Coronary artery (tissue), 2 donors: ENCODE data around the gene RABGEF1.

ENCODE experiments used
- DNase-seq: peaks from one replicate; pipeline ENCODE4 v3.0.0-alpha.2; 2017; ENCODE audit warnings: low spot score
- H3K27ac ChIP-seq, 2 donors: fragments of 200-600 bp; sonication (generic); one replicate each; pipeline ENCODE4 v1.5.1; 2016 to 2019
- H3K4me3 ChIP-seq: fragments of 200-600 bp; sonication (generic); 2 replicates; pipeline ENCODE4 v1.5.1; 2016; ENCODE audit warnings: mild to moderate bottlenecking, moderate library complexity
- CTCF ChIP-seq: fragments of 200-600 bp; sonication (generic); IDR thresholded peaks from one replicate; pipeline ENCODE4 v1.5.1; 2019; ENCODE audit warnings: antibody characterized with exemption

RABGEF1 gene

GRCh38 chr7:66725843-66726242 is 14.7 kb upstream of the RABGEF1 start:
- no peak for DNase-seq
- TF ChIP-seq CTCF, result no peak

GRCh38 chr7:66727058-66727457 is 13.5 kb upstream of the RABGEF1 start:
- H3K27ac ChIP-seq, result no peak overlapping the region
- H3K4me3 ChIP-seq, result no peak overlapping the region
- no peak for TF ChIP-seq CTCF
- DNase-seq, result no peak

More at GRCh38 chr7:66725843-66726242, 14.7 kb upstream of the RABGEF1 start:
- no peak overlapping the region for H3K4me3 ChIP-seq
- H3K27ac ChIP-seq, result no peak overlapping the region

GRCh38 chr7:66728571-66728970 is 12.0 kb upstream of the RABGEF1 start:
- Histone ChIP-seq H3K27ac (no peak overlapping the region), H3K4me3 (no peak overlapping the region)
- no peak for TF ChIP-seq CTCF
- no peak for DNase-seq

GRCh38 chr7:66729274-66729673 is 11.3 kb upstream of the RABGEF1 start:
- Histone ChIP-seq H3K4me3 (no peak overlapping the region), H3K27ac (no peak overlapping the region)
- TF ChIP-seq CTCF, result no peak
- DNase-seq, result no peak

GRCh38 chr7:66731986-66732385 is 8.5 kb upstream of the RABGEF1 start:
- no peak for TF ChIP-seq CTCF
- Histone ChIP-seq H3K4me3 (no peak overlapping the region), H3K27ac (no peak overlapping the region)
- no peak for DNase-seq

GRCh38 chr7:66732439-66732838 is 8.1 kb upstream of the RABGEF1 start:
- no peak for TF ChIP-seq CTCF

GRCh38 chr7:66734006-66734405 is 6.5 kb upstream of the RABGEF1 start:
- Histone ChIP-seq H3K27ac (no peak overlapping the region), H3K4me3 (no peak overlapping the region)
- no peak for TF ChIP-seq CTCF
- no peak for DNase-seq

More at GRCh38 chr7:66732439-66732838, 8.1 kb upstream of the RABGEF1 start:
- no peak overlapping the region for H3K4me3 ChIP-seq
- H3K27ac ChIP-seq, result no peak overlapping the region
- DNase-seq, result no peak
